Right lobe of liver (tissue), 4 donors: ENCODE data around the gene PROZ.

ENCODE experiments used
- CTCF ChIP-seq, 4 donors: fragments of 200-600 bp in 3 of 4; fragments of 450-650 bp in 1 of 4; IDR thresholded peaks; one replicate each; pipeline versions ENCODE4 v1.5.1 to v1.8.0; 2016 to 2022; ENCODE audit warnings: antibody characterized with exemption in 4 of 4, mild to moderate bottlenecking in 2 of 4
- POLR2A ChIP-seq: fragments of 450-650 bp; IDR thresholded peaks from one replicate; pipeline ENCODE4 v1.6.1; 2017; ENCODE audit warnings: antibody characterized with exemption, mild to moderate bottlenecking
- donor health status: DM: no; HTN: no; CAD: no.
- donor health status: DM: no; HTN: no; CAD: no.
- donor health status: DM: no; HTN: yes; CAD: no.

GRCh38 chr13:113151745-113152690, 6.4 kb upstream of the PROZ start:
- no peak for TF ChIP-seq POLR2A
- TF ChIP-seq CTCF (IDR thresholded peaks at IDR 0.05): no peak
